Activated CD4-positive, alpha-beta memory T cell treated with anti-CD3 and anti-CD28 coated beads, Interleukin-2, amount 10 ng/mL, durations not matched to agents 7 days and 5 days (primary cell): Measurements from ENCODE around the gene DNAH2. TPM values are rescaled to one million over a fixed set of nuclear protein-coding genes. Genes with fewer than 3 reads are reported as not detected.
A peak's percentile ranks its signal among the peaks of the same experiment; 100 is the strongest.

Experiments
- CTCF ChIA-PET: fragments of 350-600 bp; sonication (Branson Sonifier 250); formaldehyde crosslinking; loops from one replicate; lab custom pipeline; 2021; ENCODE audit warnings: antibody characterized with exemption, inconsistent platforms; lab: Charles Lee
- POLR2A ChIA-PET: fragments of 350-600 bp; sonication (Branson Sonifier 250); formaldehyde crosslinking; loops from one replicate; lab custom pipeline; 2021; ENCODE audit warnings: antibody characterized with exemption; lab: Charles Lee
- DNase-seq: peaks from one replicate; pipeline ENCODE4 v3.0.0-alpha.2; 2020
- H3K27ac Mint-ChIP-seq: one replicate; pipeline ENCODE4 v1.8.0; 2021; ENCODE audit warnings: mild to moderate bottlenecking, mixed read lengths
- H3K27me3 Mint-ChIP-seq: one replicate; pipeline ENCODE4 v1.8.0; 2021; ENCODE audit warnings: mixed read lengths
- H3K36me3 Mint-ChIP-seq: one replicate; pipeline ENCODE4 v1.8.0; 2021; ENCODE audit warnings: low read depth, mixed read lengths
- H3K4me1 Mint-ChIP-seq: one replicate; pipeline ENCODE4 v1.8.0; 2021; ENCODE audit warnings: mixed read lengths
- H3K4me3 Mint-ChIP-seq: one replicate; pipeline ENCODE4 v1.8.0; 2021; ENCODE audit warnings: mild to moderate bottlenecking, mixed read lengths
- H3K9me3 Mint-ChIP-seq: one replicate; pipeline ENCODE4 v1.8.0; 2021; ENCODE audit warnings: mixed read lengths
- total RNA-seq, 2 experiments: library from RNA; stranded (reverse); gene quantifications; one replicate each; pipeline ENCODE4 v1.2.3, GENCODE V29; 2021

Gene DNAH2
- total RNA-seq, 2 experiments from 2014 or later: not detected

DNA sequence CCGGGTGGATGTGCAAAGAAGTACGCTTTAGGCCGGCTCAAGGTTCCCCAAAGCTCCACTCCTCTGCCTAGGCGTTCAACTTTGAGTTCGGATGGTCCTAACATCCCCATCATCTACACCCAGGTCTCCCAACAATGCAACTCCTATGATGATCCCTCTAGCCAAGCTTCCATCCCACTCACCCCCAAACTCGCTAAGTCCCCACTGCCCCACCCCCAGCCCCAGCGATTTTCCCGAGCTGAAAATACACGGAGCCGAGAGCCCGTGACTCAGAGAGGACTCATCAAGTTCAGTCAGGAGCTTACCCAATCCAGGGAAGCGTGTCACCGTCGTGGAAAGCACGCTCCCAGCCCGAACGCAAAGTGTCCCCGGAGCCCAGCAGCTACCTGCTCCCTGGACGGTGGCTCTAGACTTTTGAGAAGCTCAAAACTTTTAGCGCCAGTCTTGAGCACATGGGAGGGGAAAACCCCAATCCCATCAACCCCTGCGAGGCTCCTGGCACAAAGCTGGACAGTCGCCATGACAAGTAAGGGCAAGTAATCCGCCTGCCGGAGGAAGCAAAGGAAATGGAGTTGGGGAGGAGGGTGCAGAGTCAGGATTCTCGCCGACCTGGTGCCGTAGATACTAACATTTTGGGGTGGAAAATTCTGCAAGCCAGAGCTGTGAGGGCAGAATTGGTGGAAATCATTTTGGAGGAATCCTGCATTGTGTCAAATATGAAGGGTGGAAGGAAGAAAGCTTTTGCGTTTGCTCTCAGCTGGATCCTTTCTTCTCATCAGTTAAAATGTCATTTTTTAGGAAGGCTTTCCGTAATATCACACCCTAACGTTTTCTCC, 30.3 kb upstream of the DNAH2 start, which contains the start of gene TP53:
Gene TP53, minus strand, starts transcription at position 419 of the 836 bp plus-strand sequence. CDS start 10,896 bp downstream, outside the sequence.
- ChIA-PET CTCF (interaction anchor here (0.5 to 5.5 kb wide), 42 partner anchors 8 to 641 kb away, joined by 3 to 56 read pairs (median 5); partner anchors contain the start of genes ATP1B2, CD68, CNTROB and DNAH2), POLR2A (interaction anchor here (0.5 to 7.5 kb wide), 76 partner anchors 12 to 1048 kb away, joined by 3 to 129 read pairs (median 6); partner anchors contain the start of genes ACAP1, ATP1B2, CD68 and CNTROB)
- Mint-ChIP-seq H3K4me3 (peak within 1 kb of the TSS; percentile 94), H3K36me3 (peaks cover 33% of the 10 kb centered on the region), H3K4me1 (peaks cover 39% of the 10 kb centered on the region), H3K9me3 (no peaks in the 10 kb centered on the region), H3K27me3 (no peaks in the 10 kb centered on the region), H3K27ac (peak within 1 kb of the TSS; percentile 96)
- peak; percentile 91 for DNase-seq

DNA sequence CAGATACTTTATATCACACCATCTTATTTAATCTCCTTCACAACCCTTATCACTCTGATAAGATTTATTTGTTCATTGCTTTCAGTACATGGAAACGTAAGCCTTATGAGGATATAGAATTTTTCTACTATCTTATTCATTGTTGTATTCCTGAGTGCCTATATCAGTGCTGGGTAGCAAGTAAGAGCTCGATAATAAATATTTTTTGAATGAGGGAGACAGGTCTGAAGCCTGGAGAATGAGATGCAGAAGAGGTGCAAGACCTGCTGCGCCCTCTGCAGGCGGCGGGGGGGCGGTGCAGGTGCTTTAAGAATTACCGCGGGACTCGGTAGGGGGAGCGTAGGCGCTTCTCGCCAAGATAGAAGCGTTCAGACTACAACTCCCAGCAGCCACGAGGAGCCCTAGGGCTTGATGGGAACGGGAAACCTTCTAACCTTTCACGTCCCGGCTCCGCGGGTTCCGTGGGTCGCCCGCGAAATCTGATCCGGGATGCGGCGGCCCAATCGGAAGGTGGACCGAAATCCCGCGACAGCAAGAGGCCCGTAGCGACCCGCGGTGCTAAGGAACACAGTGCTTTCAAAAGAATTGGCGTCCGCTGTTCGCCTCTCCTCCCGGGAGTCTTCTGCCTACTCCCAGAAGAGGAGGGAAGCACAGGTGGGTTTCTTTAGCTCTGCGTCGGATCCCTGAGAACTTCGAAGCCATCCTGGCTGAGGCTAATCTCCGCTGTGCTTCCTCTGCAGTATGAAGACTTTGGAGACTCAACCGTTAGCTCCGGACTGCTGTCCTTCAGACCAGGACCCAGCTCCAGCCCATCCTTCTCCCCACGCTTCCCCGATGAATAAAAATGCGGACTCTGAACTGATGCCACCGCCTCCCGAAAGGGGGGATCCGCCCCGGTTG, 29.4 kb upstream of the DNAH2 start, which contains the start of gene WRAP53:
Gene WRAP53, plus strand, starts transcription at position 570 of the 900 bp plus-strand sequence. Its CDS starts 172 bp downstream, at position 742.
- CTCF ChIA-PET: interaction anchor here (0.5 to 5.5 kb wide), 39 partner anchors 9 to 642 kb away, joined by 3 to 56 read pairs (median 5); partner anchors contain the start of genes ATP1B2, CD68, DNAH2 and FXR2
- POLR2A ChIA-PET: interaction anchor here (0.6 to 7.5 kb wide), 58 partner anchors 13 to 1048 kb away, joined by 3 to 129 read pairs (median 10); partner anchors contain the start of genes ACAP1, ATP1B2, CD68 and CNTROB
- Mint-ChIP-seq H3K36me3 (peaks cover 34% of the 10 kb centered on the region), H3K4me1 (peaks cover 39% of the 10 kb centered on the region), H3K9me3 (no peaks in the 10 kb centered on the region), H3K27me3 (no peaks in the 10 kb centered on the region), H3K4me3 (peak within 1 kb of the TSS; percentile 94), H3K27ac (peak within 1 kb of the TSS; percentile 96)
- peak; percentile 97 for DNase-seq

DNA sequence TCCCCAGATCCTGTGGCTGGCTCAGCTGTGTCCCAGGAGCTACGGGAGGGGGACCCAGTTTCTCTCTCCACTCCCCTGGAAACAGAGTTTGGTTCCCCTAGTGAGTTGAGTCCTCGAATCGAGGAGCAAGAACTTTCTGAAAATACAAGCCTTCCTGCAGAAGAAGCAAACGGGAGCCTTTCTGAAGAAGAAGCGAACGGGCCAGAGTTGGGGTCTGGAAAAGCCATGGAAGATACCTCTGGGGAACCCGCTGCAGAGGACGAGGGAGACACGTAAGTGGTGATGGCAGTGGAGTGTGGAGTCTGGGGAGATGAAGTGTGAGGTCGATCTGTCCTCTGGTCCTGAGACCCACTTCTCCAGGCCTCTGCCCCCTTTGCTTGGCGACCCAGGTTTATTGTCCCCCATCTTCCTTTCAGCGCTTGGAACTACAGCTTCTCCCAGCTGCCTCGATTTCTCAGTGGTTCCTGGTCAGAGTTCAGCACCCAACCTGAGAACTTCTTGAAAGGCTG, 28.7 kb upstream of the DNAH2 start:
- H3K4me1 Mint-ChIP-seq: peaks cover 38% of the 10 kb centered on the region
- peak overlapping the region; percentile 94 for H3K4me3 Mint-ChIP-seq
- POLR2A ChIA-PET: interaction anchor here (1.0 to 7.5 kb wide), 18 partner anchors 13 to 484 kb away, joined by 3 to 129 read pairs (median 29); partner anchors contain the start of genes ATP1B2, DNAH2, EFNB3 and FXR2
- H3K36me3 Mint-ChIP-seq: peaks cover 37% of the 10 kb centered on the region
- H3K27me3 Mint-ChIP-seq: no peaks in the 10 kb centered on the region
- DNase-seq: no peak
- peak overlapping the region; percentile 96 for H3K27ac Mint-ChIP-seq
- H3K9me3 Mint-ChIP-seq: no peaks in the 10 kb centered on the region
- CTCF ChIA-PET: interaction anchor here (1.1 to 5.5 kb wide), 17 partner anchors 9 to 359 kb away, joined by 3 to 56 read pairs (median 10); partner anchors contain the start of genes ATP1B2, FXR2, MPDU1 and NEURL4

DNA sequence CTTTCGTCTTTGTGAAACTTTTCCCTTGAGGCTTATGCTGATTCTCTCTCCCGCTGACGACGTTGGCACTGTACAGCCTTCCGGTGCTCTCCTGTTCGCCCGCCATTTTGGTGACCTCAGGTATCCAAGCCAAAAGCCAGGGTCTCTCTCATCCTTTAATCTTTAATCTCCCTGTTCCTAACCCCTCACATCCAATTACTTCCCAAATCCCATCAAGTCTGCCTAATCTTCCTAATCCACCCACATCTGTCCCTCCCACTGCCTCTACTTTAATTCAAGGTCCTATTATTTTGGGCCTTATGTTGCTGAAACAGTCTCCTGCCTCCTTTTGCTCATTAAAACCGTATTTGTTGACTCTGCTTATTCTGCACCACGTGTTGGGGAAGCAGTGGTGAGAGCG, 22.0 kb upstream of the DNAH2 start:
- peaks cover 29% of the 10 kb centered on the region for H3K36me3 Mint-ChIP-seq
- H3K4me1 Mint-ChIP-seq: peaks cover 3% of the 10 kb centered on the region
- ChIA-PET POLR2A (no interaction called here), CTCF (no interaction called here)
- H3K27ac Mint-ChIP-seq: no peak overlapping the region
- H3K27me3 Mint-ChIP-seq: no peaks in the 10 kb centered on the region
- no peaks in the 10 kb centered on the region for H3K9me3 Mint-ChIP-seq
- no peak overlapping the region for H3K4me3 Mint-ChIP-seq
- DNase-seq: no peak

DNA sequence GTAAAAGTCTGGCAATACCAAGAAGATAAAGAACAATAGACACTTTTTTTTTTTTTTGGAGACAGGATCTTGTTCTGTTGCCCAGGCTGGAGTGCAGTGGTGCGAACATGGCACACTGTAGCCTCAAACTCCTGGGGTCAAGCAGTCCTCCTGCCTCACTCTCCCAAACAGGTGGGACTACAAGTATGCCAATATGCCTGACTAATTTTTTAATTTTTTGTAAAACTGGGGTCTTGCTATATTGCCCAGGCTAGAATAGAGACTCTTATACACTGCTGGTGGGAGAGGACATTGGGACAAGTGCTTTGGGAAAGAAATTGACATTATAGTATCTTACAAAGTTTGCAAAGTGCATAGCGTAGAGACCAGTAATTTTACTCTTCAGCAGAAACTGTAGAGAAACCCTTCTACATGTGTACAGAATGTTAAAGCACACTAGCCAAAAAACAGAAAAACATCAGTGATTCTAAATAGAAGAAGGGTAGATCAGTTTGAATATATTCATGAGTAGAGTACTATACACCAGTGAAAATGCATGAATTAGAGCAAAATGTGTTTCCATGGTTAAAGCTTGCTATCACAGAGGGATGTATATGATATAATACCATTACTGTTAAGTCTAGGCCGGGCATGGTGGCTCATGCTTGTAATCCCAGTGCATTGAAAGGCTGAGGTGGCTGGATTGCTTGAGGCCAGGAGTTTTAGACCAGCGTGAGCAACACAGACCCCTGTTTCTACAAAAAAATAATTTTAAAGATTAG, 19.5 kb upstream of the DNAH2 start:
- Mint-ChIP-seq H3K4me3 (no peak overlapping the region), H3K27ac (no peak overlapping the region), H3K4me1 (peaks cover 1% of the 10 kb centered on the region), H3K27me3 (no peaks in the 10 kb centered on the region), H3K9me3 (no peaks in the 10 kb centered on the region), H3K36me3 (peaks cover 31% of the 10 kb centered on the region)
- CTCF ChIA-PET: no interaction called here
- POLR2A ChIA-PET: no interaction called here
- no peak for DNase-seq

DNA sequence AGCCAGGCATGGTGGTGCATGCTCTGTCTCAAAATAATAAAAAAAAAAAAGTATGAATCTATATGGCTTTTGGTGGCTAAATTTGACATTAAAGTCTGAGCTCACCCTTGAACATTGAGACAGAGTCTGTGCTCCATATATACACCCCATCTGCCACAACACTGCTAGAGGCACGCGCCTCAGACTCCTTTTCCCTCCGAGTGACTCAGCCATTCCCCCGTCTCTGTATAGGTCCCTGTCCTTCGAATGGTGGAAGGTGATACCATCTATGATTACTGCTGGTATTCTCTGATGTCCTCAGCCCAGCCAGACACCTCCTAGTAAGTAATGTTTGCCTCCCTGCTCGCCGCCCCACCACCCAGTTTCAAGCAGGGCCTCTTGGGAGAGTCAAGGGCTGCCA, 17.0 kb upstream of the DNAH2 start:
- H3K9me3 Mint-ChIP-seq: no peaks in the 10 kb centered on the region
- H3K4me1 Mint-ChIP-seq: peaks cover 6% of the 10 kb centered on the region
- ChIA-PET CTCF (interaction anchor here (1.0 kb wide), 1 partner anchor 10 kb away, joined by 3 read pairs; no protein-coding TSS in a partner anchor), POLR2A (no interaction called here)
- no peak overlapping the region for H3K4me3 Mint-ChIP-seq
- DNase-seq: no peak
- peaks cover 12% of the 10 kb centered on the region for H3K27me3 Mint-ChIP-seq
- H3K27ac Mint-ChIP-seq: no peak overlapping the region
- H3K36me3 Mint-ChIP-seq: peaks cover 23% of the 10 kb centered on the region

DNA sequence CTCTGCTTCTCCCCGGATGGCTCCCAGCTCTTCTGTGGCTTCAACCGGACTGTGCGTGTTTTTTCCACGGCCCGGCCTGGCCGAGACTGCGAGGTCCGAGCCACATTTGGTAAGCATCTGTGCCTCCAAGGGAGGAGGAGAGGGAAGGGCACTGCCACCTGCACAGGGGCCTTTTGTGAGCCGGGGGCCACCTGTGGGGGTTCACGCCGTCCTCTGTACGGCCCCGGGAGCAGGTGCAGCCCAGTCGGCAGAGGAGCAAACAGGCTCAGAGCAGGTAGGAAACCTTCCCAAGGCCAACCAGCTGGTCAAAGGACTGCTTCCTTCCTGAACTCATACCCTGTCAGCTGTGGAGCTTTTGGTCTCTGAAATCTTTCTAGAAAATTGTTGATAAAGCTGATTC, 15.9 kb upstream of the DNAH2 start:
- Mint-ChIP-seq H3K4me1 (peaks cover 10% of the 10 kb centered on the region), H3K27me3 (peaks cover 24% of the 10 kb centered on the region), H3K4me3 (no peak overlapping the region), H3K27ac (no peak overlapping the region), H3K9me3 (no peaks in the 10 kb centered on the region), H3K36me3 (peaks cover 14% of the 10 kb centered on the region)
- no peak for DNase-seq
- CTCF ChIA-PET: no interaction called here
- POLR2A ChIA-PET: no interaction called here

DNA sequence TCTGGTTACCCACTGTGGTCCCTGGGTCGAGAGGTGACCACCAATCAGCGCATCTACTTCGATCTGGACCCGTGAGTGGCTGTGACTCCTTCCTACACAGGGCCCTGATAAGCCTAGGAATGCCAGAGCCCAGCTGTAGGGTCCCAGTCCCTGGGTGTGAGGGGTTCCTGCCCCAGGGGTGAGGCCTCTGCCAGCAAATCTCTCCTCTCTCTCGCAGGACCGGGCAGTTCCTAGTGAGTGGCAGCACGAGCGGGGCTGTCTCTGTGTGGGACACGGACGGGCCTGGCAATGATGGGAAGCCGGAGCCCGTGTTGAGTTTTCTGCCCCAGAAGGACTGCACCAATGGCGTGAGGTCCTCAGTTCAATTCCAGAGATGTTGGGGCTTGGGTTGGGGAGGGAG, 14.8 kb upstream of the DNAH2 start:
- no peak overlapping the region for H3K4me3 Mint-ChIP-seq
- DNase-seq: no peak
- peaks cover 13% of the 10 kb centered on the region for H3K36me3 Mint-ChIP-seq
- POLR2A ChIA-PET: interaction anchor here (5.1 kb wide), 1 partner anchor 16 kb away, joined by 32 read pairs; the partner anchor contains the start of genes TP53 and WRAP53
- H3K27ac Mint-ChIP-seq: no peak overlapping the region
- peaks cover 10% of the 10 kb centered on the region for H3K4me1 Mint-ChIP-seq
- CTCF ChIA-PET: interaction anchor here (0.8 kb wide), 1 partner anchor 41 kb away, joined by 4 read pairs; no protein-coding TSS in a partner anchor
- no peaks in the 10 kb centered on the region for H3K9me3 Mint-ChIP-seq
- peaks cover 31% of the 10 kb centered on the region for H3K27me3 Mint-ChIP-seq

DNA sequence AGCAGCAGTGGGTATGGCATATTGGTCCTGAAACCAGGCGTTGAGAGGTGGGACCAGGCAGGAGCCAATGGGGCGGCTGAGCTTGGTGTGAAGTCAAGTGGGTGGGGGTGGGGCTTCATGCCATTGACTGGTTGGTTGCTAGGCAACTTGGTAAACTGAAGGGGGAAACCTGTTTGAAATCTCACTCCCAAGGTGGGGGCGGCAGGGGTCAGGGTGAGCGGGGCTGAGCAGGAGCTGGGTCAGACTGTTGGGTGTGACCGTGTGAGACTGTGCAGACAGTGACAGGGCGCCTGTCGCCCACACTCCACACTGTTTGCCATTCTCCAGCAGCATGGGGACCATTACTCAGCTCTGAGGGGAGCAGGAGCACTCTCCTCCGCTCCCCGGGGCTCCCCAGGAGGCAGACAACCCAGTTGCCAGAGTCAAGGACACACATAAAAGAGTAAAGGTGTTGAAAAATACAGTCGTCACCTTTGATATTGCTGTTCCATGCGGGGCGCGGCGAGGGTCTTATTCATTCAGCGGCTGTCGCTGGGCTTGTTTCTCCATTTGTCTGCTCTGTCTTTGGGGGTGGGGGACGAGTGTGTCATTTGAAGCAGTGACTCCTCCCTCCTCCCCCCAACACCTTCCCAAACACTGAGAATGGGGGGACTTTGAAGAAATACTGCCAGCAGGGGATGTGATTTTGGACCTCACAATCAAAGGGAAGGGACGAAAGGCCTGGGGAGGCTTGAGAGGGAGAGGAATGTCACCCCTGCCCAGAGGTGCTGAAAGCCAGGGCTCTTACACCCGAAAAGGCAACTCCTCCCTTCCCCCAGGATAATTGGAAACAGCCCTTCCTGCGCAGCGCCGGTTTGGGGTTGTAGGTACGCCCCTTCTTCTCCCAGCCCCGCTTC, 13.7 kb upstream of the DNAH2 start:
- Mint-ChIP-seq H3K27ac (no peak overlapping the region), H3K36me3 (peaks cover 9% of the 10 kb centered on the region), H3K27me3 (peaks cover 35% of the 10 kb centered on the region), H3K9me3 (no peaks in the 10 kb centered on the region), H3K4me3 (no peak overlapping the region), H3K4me1 (peaks cover 10% of the 10 kb centered on the region)
- DNase-seq: no peak
- CTCF ChIA-PET: interaction anchor here (0.8 kb wide), 1 partner anchor 40 kb away, joined by 4 read pairs; no protein-coding TSS in a partner anchor
- POLR2A ChIA-PET: interaction anchor here (5.1 kb wide), 1 partner anchor 17 kb away, joined by 32 read pairs; the partner anchor contains the start of genes TP53 and WRAP53

DNA sequence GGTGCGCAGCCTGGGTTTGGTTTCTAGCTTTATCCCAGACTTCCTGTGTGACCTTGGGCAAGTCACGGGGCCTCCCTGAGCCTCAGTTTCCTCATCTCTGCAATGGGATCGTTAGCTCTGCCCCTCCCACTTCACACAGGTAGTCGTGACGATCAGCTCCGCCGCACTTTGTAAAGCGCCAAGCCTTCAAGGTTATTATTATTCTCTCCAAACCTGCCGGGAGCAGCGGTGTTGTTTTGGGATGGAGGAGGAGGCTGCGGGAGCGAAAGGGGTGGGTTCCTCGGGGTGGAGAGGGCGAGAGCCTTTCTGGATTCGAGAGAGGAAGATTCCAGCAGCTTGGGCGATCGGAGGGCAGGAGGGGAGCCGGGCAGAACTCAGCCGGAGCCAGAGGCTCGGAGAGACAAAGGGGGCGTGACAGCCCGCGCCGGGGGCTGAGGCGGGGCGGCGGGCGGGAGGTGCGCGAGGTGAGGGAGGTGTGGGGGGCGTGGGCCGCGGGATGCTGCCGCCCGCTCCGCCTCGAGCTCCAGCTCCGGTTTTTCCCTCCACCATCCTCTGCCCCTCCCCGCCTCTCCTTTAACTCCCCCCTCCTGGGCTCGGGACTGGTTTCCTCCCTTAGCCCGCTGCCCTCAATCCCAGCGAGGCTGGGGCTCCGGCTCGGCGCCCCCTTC, 12.8 kb upstream of the DNAH2 start, which contains the start of gene EFNB3:
Gene EFNB3, plus strand, starts transcription at position 602 of the 668 bp plus-strand sequence. CDS start 397 bp downstream, outside the sequence.
- Mint-ChIP-seq H3K27ac (no peak within 1 kb of the TSS), H3K9me3 (no peaks in the 10 kb centered on the region), H3K4me3 (no peak within 1 kb of the TSS), H3K4me1 (peaks cover 11% of the 10 kb centered on the region), H3K27me3 (peaks cover 35% of the 10 kb centered on the region), H3K36me3 (peaks cover 9% of the 10 kb centered on the region)
- DNase-seq: no peak
- CTCF ChIA-PET: no interaction called here
- POLR2A ChIA-PET: interaction anchor here (5.1 kb wide), 1 partner anchor 17 kb away, joined by 32 read pairs; the partner anchor contains the start of genes TP53 and WRAP53
